HG03103 (cell line): ENCODE data around the gene IGSF8.
"Not testable (repeated sequence)": the region's sequence is repeated elsewhere in the genome, so short reads cannot be mapped to it uniquely, and the experiment has no call there.

ENCODE experiments used
- ATAC-seq: cut with Tn5 transposase; IDR thresholded peaks from one replicate; pipeline ENCODE4 v1.9.1; 2021; ENCODE audit warnings: low read depth; ENCODE audit not compliant: unreplicated experiment

Gene IGSF8

DNA sequence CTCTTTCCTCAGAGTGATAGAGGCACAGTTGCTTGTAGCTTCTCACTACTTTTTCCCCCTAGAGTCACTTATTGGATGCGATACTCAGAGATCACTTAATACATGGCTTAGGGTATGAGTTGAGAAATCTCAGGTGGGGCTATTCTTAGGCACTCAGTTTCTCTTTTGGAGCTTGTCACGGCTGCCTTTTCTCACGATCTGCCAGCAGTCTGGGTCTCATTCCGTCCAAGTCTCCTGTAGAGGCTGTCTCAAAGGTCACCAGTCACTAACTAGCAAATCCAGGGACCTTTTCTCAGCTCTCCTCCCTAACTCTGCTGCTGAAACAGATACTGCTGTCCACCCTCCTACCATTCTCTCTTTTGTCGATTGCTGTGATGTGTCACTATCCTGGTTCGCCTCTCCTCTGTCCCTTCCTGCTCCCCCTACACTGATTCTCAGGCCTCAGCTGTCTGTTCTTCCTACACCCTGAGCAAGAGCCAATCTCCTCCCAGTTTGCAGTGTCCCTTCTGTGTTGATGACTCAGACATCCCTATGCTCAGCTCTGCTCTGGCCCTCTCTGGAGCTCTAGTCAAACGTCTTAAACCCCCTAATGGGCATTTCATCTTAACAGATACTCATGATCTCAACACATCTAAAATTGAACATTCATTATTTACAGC lies 29.6 kb upstream of the IGSF8 start:
- ATAC-seq, result no peak

DNA sequence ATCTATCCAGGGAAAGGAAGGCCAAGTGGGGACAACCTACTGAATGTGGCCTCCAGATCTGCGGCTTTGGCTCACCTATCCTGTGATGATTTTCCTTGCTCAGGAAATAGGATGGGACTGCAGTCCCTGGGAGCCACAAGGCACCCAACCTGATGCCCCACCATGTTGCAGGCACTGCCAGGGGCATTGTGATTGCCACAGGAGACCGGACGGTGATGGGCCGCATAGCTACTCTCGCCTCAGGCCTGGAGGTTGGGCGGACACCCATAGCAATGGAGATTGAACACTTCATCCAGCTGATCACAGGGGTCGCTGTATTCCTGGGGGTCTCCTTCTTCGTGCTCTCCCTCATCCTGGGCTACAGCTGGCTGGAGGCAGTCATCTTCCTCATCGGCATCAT lies 29.0 kb upstream of the IGSF8 start:
- ATAC-seq, result no peak

DNA sequence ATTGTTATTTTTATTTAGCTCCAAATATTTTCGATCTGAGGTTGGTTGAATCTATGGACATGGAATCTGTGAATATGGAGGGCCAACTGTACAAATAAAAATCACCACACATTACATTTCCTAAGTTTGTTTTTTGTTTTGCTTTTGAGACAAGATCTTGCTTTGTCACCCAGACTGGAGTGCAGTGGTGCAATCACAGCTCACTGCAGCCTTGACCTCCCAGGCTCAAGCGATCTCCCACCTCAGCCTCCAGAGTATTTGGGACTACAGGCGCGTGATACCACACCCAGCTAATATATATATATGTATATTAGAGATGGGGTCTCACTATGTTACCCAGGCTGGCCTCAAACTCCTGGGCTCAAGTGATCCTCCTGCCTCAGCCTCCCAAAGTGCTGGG lies 27.9 kb upstream of the IGSF8 start:
- ATAC-seq, result not testable (repeated sequence)

DNA sequence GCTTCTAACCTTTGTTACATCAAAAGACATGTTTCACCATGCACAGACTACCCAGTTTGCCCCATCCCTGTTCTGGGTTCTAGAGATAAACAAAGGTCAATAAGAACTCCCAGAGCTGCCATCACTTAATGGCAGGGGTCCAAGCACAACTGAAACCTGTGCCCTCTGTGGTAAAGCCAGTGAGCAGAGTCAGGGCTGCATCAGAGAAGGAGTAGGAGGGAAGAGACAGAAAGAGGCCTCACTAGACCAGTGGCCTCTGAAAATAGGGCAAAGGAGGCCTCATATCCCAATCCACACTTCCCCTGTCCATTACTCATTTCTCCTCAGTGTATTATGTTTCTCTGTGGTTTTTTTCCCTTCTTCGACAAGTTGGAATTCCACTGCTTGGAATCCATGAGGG lies 27.3 kb upstream of the IGSF8 start:
- ATAC-seq, result no peak

DNA sequence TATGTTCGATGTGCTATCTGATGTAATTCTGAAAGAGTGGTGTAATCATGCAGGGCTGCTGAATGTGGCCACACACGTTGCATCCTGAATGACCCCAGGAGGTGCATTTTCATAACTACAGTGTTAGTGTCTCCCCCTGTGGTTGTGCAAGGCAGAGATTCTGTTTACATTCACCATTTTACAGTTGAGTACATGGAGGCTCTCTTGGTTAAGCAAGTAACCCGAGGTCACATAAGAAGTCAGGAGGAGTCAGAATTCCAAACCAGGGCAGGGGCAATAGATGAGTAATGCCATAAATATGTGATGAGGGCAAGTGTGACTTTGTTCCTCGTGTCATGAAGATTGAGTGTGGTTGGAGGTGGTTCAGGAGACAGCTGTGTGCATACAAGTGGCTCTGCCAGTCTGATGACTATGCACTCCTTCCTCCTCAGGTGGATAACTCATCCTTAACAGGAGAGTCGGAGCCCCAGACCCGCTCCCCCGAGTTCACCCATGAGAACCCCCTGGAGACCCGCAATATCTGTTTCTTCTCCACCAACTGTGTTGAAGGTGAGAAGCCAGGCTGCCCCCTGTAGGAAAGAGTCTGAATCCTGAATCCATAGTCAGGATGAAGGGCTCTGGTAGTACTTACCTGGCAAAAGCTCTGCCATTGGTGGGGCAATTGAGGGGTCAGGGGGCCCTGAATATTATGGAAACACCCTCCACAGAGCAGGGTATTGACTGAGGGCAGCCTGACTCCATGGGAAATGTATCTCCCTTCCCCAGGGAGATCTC lies 26.5 kb upstream of the IGSF8 start:
- ATAC-seq, result no peak

DNA sequence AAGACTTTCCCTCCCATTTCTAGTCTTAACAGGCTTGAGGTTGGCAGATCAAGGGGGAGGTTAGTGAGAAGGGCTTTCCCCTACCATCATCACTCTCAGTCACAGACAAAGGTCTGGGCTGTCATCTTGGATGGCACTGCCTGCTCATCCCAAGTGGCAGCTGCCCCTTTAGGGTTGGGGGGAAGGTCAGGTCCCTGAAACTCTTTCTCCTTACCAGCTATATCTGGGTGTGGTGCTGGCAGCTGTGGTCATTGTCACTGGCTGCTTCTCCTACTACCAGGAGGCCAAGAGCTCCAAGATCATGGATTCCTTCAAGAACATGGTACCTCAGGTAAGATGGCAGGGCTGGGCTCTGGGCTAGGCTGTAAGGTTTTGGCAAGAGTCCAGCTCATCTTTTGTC lies 25.3 kb upstream of the IGSF8 start:
- no peak for ATAC-seq

DNA sequence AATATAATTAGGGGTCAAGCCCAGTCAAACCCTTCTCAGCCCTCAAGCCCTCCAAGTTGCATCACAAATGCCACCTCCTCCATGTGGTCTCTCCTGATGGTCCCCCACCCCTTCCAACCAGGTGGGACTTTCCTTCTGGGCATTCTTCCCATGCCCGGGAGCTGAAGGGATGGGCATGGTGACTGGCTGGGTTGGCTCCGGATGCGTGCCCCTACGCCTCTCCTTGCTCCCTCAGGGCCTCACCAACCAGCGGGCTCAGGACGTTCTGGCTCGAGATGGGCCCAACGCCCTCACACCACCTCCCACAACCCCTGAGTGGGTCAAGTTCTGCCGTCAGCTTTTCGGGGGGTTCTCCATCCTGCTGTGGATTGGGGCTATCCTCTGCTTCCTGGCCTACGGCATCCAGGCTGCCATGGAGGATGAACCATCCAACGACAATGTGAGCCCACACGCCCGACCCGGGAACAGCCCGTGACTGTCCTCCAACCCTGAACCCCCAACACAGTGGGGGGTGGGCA lies 24.6 kb upstream of the IGSF8 start:
- no peak for ATAC-seq

DNA sequence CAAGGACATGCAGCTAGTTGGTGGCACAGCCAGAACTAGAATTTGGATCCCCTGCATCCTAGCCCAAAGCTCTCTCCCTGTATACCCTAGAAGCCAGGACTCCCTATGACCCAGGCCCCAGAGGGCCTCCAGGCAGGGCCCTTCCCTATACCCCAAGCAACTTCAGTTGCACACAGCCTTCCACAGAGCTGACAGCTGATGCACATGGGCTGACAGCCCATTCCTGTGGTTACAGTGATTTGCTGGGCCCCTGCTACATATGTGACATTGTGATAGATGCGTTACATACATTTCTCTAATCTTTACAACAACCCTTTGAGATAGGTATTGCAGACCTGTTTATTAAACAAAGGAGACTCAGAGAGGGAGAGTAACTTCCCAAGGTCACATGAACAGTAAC lies 23.0 kb upstream of the IGSF8 start:
- ATAC-seq, result no peak

DNA sequence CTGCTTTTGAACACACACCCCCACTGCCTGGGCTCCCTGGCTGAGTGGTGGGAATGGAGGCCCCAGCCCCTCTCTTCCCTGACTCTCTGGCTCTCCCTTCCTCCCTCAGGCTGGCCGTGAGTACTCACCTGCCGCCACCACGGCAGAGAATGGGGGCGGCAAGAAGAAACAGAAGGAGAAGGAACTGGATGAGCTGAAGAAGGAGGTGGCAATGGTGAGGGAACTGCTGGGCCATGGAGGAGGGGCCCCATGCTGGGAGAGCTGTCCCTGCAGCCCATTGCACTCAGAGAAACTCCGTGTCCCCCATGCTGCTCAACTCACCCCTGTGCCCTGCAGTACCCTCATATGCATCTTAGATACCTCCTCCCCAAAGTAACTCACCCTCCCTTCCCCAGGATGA lies 22.4 kb upstream of the IGSF8 start:
- ATAC-seq, result no peak

DNA sequence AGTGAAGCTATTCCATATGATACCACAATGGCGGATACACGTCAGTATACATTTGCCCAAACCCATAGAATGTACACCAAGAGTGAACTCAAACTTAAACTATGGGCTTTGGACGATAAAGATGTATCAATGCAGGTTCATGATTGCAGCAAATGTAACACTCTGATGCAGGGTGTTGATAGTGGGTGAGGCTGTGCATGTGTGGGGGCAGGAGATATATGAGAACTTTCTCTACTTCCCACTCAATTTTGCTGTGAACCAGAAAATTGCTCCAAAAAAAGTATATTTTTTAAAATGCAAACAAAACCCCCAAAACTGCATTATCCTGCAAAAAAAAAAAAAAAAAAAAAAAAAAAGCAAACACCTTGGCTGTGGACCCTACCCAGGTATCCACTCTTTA lies 20.5 kb upstream of the IGSF8 start:
- no peak for ATAC-seq

DNA sequence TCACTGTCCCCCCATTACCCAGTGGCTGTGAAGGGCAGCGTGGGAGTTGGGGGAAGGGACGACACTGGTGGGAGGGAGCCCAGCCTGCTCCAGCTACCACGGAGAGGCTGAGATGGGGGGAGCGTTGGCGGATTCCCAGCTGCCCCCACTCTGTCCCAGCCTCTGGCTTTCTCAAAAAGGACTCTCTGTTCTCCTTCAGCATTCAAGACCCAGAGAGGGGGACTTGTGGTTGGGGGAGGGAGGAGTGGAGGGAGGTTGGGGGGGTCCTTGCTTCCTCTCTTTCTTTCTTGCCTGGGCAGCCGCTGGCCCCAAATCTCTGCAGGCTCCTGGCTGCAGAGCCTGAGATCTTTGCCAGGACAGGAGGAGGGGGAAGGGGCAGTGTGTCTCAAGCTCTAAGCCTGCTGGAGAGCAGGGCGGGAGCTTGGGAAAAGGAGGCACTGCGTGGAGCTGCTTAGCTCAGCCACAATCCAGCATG lies 19.3 kb upstream of the IGSF8 start:
- no peak for ATAC-seq

DNA sequence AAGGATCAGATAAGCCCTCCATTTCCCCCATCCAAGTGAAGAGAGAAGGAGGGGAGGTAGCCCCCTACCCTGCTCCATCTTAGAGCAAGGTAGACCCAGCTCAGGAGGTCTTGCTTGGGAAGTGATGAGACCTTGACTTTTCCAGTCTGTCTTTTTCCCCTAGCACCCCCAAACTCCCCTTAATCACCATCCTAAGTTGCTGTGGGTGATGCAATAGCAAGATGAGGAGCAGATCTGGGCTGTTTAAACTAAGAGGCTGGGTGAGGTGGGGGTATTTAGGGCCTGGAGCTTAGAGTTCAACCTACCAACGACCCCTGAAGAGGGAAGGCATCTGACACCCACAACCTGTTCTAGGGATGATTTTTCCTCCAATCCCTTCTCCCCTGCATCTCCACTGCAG lies 18.9 kb upstream of the IGSF8 start:
- ATAC-seq, result no peak

DNA sequence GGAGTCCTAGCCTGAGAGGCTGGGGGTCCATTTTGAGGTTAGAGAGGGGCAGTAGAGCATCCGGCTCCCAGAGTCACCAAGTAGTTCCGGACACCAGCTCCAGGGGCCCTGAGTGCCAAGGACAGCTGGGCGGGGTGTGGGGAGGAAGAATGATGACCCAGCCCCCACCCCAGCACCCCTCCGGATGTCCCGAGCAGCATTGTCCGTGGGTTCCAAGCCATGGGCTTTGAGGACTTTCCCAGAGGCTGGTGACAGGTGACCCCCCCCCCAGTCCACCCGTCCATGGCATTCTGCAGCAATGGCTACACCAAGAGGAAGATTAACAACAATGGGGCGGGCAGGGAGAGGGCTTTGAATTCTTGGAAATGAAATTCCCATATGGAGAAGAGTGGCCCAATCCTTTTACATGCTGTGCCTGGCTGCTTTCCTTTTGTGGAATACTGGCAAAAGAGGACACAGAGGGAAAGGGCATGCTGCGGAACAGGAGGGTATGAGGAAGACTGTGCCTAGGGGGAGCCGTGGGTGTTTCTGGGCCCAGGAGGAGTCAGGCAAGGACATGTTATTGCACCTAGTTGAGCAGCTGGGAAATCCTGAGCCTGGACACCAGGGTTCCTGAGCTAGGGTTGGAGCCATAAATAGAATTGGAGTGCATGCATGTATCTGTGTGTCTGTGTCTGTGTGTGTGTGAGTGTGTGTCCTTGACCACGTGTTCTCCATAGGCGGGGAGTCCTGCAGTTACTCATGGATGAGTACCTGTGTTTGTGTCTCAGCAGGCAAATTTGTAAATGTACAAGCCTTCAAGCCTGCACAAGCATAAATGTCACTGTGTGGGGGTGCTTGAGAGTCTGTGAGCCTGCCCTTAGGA lies 18.1 kb upstream of the IGSF8 start:
- ATAC-seq, result no peak

DNA sequence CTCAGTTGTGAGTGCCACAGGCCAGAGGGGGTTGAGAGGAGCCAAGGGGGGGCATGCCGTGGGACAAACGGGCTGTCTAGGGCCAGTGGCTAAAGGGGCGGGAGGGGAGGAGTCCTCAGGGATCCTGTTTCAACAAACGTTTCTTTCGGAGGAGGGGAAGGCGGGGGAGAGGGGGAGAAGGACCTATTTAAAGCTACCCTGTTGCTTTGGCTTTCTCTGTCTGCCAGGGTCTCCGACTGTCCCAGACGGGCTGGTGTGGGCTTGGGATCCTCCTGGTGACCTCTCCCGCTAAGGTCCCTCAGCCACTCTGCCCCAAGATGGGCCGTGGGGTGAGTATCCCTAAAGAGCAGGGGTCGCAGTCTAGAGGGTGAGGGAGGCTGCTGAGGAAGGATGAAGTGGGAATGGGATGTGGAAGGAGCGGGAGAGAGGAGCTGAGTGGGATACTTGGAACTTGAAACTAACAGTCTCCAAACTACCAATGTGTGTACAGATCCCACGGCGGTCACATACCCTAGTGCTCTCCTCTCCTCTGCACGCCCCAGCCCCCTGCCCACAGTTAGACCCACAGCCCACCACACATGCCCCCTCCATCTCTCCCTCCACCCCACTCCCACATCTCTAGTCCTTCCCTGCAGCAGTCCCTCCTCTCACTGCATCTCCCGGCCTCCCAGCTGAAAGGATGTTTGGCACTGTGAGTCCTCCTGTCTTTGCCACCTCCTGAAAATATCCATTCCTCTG lies 17.3 kb upstream of the IGSF8 start, which contains the start of gene ATP1A2:
ATP1A2 (plus strand) TSS at position 215 of the 738 bp plus-strand sequence; CDS start at position 318, 103 bp downstream.
- ATAC-seq, result no peak

DNA sequence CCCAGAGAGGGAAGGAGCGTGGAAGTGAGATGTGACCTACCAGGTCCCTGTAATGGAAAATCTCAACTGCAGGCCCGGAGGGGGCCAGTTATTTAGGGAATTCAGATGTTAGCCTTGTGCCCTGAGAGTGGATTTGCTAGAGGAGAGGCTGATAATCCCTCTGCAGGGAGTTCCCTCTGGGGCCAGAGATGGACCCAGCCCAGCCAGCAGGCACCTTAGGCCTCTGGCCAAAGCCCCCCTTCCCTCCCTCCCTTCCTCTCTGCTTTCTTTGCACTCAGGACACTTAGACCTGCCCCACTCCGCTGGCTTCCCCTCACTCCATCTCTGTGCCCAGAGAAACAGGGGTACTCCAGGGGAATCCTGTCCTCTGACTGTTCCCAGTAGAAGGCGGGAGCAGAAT lies 15.7 kb upstream of the IGSF8 start:
- ATAC-seq, result no peak

DNA sequence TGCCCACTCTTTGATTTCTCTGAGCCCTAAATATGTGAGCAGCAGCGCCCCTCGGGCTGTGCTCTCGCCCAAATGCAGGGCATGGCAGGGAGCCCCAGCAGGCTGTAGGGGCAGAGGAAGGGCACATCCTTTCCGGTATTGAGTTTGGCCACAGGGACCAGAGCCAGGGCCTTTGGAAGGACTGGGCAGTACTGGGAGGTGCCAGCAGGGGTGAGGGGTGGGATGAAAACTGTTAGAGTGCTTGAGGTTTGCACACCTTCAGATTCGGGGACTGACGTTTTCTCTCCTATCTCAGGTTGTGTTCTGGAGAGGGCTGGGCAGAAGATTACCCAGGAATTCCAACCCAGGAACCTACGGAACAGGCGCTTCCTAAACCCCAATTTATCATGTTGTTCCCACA lies 15.0 kb upstream of the IGSF8 start:
- no peak for ATAC-seq

DNA sequence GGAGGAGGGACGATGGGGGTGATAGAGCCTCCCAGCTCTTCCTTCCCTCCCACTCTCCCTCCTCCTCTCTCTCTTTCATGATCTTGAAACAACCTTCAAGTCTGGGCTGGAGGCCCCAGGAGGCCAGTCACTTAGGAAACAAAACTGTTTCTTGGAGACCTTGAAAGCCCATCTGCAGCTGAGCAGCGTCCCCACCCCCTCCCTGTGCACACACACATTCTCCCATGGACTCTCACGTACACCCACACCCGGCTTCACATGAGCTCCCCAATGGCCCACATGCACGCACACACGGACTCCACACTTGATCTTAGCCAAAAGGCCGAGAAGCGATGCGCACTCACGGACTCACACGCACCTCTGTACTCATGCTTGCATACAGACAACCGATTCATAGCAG lies 13.9 kb upstream of the IGSF8 start:
- ATAC-seq, result no peak

DNA sequence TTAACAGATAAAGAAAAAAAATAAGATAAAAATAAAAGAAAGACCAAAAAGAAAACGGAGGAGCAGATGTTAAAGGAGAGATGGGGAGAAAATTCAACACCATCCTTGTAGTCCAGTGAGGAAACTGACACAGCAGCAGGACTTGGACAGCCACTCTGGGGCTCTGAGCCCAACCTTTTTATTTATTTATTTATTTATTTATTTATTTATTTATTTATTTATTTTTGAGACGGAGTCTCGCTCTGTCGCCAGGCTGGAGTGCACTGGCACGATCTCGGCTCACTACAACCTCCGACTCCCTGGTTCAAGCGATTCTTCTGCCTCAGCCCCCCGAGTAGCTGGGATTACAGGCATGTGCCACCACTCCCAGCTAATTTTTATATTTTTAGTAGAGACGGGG lies 13.0 kb upstream of the IGSF8 start:
- not testable (repeated sequence) for ATAC-seq

DNA sequence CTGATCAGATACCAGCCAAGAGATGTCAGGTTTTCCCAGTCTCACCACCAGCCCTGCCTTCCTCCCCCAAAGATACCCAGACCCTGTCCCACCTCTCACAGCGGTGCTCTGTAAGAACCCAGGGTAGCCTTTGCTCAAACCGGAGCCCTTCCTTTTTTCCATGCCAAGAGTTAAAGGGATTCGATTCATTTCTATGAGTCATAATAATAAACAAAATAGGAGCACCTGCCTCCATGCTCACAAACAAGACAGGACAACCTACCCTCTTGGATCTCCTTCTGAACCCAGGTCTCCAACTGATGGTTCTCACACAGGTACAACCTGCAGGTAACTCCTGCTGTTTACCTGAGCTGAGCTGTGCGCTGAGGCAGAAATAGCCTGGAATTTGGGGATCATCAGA lies 11.3 kb upstream of the IGSF8 start:
- ATAC-seq, result no peak

DNA sequence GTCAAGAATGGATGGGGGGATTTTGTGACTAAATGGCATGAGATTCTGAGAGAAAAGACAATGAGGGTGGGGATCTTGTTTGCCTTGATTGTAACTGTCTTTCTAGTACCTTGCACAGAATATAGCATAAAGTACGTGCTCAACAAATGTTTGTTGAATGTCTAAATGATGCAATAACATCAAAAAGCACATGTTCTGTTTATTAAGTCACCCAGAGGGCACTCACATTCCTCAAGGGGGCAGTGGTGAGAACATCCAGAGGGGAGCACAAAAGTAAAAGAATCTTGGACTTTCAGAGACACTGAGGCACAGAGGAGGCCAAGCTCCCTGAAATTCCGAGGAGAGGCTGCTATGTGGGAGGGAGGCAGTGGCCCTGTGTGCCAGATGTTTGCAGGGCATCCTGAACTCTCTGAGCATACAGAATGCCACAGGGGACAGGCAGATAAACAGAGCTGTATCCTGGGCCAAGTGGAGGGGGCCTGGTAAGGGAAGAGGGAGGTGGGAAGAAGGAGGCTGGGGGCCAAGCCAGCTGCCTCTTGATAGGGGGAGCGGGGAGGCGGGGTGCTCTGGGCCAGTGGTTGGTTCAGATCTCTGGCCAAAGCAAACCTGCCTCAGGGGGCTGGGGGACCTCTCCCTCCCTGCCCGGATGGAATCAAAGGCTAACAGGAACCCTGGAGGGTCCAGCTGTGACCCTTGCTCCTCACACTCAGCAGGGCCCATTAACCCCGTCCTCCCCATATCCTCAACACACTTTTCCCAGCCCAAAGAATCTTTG lies 10.7 kb upstream of the IGSF8 start:
- ATAC-seq, result no peak
